Mucosa of stomach (tissue), 1 donor: ENCODE results near the gene CLMP.
"Not testable (repeated sequence)": the region's sequence is repeated elsewhere in the genome, so short reads cannot be mapped to it uniquely, and the experiment has no call there.

Source experiments
- H3K27me3 ChIP-seq: one replicate; pipeline ENCODE4 v1.7.0; 2013; ENCODE audit warnings: mild to moderate bottlenecking, low read length; ENCODE audit not compliant: control insufficient read depth, insufficient read depth
- H3K36me3 ChIP-seq: one replicate; pipeline ENCODE4 v1.7.0; 2013; ENCODE audit warnings: low read length; ENCODE audit not compliant: control insufficient read depth, insufficient read depth
- H3K4me1 ChIP-seq: one replicate; pipeline ENCODE4 v1.7.0; 2013; ENCODE audit warnings: mild to moderate bottlenecking, low read length; ENCODE audit not compliant: control insufficient read depth, insufficient read depth
- H3K4me3 ChIP-seq: one replicate; pipeline ENCODE4 v1.7.0; 2013; ENCODE audit warnings: low read length
- H3K9ac ChIP-seq: one replicate; pipeline ENCODE4 v1.7.0; 2013; ENCODE audit warnings: mild to moderate bottlenecking, low read length, moderate library complexity
- H3K9me3 ChIP-seq: one replicate; pipeline ENCODE4 v1.7.0; 2013; ENCODE audit warnings: mild to moderate bottlenecking, low read length, moderate library complexity; ENCODE audit not compliant: control insufficient read depth
- donor health status: Pancreatic carcinoma.

CLMP gene

GRCh38 chr11:123214396-123214795, 19.3 kb upstream of the CLMP start:
- Histone ChIP-seq H3K4me3 (no peak overlapping the region), H3K27me3 (no peaks in the 10 kb centered on the region), H3K36me3 (no peaks in the 10 kb centered on the region), H3K9me3 (no peaks in the 10 kb centered on the region), H3K9ac (no peak overlapping the region), H3K4me1 (no peaks in the 10 kb centered on the region)

GRCh38 chr11:123213307-123213771, 18.3 kb upstream of the CLMP start:
- no peaks in the 10 kb centered on the region for H3K4me1 ChIP-seq

GRCh38 chr11:123212406-123212805, 17.4 kb upstream of the CLMP start:
- Histone ChIP-seq H3K36me3 (no peaks in the 10 kb centered on the region), H3K9me3 (no peaks in the 10 kb centered on the region), H3K27me3 (no peaks in the 10 kb centered on the region), H3K4me3 (no peak overlapping the region), H3K4me1 (no peaks in the 10 kb centered on the region), H3K9ac (no peak overlapping the region)

More at GRCh38 chr11:123213307-123213771, 18.3 kb upstream of the CLMP start:
- H3K4me3 ChIP-seq = no peak overlapping the region
- H3K9ac ChIP-seq = no peak overlapping the region
- H3K36me3 ChIP-seq = no peaks in the 10 kb centered on the region
- no peaks in the 10 kb centered on the region for H3K27me3 ChIP-seq
- H3K9me3 ChIP-seq = no peaks in the 10 kb centered on the region

DNA sequence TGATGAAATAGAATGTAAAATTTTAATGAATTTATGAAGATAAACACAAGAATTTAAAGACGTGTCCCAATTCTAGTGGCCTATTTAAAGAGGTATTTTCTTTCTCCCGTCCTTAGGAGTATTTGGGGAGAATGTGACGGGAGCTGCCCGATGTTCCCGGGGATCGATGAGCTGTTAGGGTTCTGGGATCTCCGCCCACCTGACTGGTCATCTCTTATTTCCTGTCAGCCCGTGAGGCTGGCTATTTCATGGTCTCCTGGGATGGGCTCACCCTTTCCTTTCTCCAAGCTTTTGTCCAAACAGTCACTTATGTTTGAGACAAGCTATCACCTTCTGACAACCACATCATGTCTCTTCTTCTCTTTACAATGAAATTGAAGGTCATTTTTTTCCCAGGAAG, 16.9 kb upstream of the CLMP start:
- H3K9ac ChIP-seq = no peak overlapping the region
- no peaks in the 10 kb centered on the region for H3K4me1 ChIP-seq
- no peaks in the 10 kb centered on the region for H3K36me3 ChIP-seq
- no peak overlapping the region for H3K4me3 ChIP-seq
- no peaks in the 10 kb centered on the region for H3K9me3 ChIP-seq
- no peaks in the 10 kb centered on the region for H3K27me3 ChIP-seq

DNA sequence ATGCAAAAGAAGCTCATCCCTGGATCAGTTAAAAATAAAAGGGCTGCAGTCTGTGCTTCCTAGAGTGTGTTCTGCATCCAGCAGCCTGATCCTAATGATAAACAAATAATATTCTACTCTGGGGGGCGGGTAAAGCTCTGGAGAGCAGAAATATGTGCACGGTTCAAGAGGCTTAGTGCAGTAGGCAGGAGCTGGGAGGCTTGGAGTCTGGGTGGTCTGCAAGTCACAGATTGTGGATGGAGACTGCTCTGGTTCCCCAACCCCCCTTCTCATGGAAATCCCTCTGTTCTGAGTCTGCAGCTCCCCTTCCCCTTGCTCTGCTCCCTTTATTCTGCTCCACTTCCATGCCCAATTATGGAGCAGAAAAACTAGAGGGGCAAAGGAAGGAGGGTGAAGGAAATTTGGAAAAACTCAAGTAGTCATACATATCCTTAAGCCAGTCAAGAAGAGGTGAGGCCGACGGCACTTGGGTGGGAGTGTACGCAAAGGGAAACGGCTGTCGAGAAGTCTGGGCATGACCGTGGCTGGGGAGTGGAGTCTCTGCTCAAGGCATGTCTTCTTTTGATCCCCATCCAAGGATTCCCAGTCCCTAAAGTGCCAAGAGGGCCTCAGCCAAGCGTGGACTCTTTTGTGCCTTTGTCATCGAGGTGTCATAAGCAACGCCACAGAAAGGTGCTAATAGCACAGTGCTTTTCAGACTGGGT, 16.3 kb upstream of the CLMP start:
- Histone ChIP-seq H3K4me3 (no peak overlapping the region), H3K27me3 (no peaks in the 10 kb centered on the region), H3K9me3 (no peaks in the 10 kb centered on the region), H3K4me1 (no peaks in the 10 kb centered on the region), H3K36me3 (no peaks in the 10 kb centered on the region), H3K9ac (no peak overlapping the region)

DNA sequence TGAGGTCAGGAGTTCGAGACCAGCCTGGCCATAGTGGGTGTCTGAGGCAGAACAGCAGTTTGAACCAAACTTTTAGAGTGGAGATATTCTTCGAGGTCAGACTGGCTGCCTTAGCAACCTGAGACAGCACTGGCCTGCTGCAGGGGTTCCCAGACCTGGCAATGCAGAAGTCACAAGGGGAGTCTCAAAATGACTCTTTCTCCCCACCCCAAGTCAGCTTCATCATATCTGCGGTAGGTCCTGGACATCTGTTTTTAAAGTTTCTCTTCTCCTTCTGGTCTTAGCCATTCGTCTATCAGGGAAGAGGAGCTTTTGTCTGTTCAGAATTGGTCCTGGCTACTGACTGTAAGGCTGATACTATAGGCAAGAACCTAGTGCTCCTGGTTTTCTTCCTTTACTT, 14.5 kb upstream of the CLMP start:
- Histone ChIP-seq H3K9ac (no peak overlapping the region), H3K36me3 (no peaks in the 10 kb centered on the region), H3K9me3 (no peaks in the 10 kb centered on the region), H3K4me1 (no peaks in the 10 kb centered on the region), H3K4me3 (no peak overlapping the region), H3K27me3 (no peaks in the 10 kb centered on the region)

- no peaks in the 10 kb centered on the region for H3K36me3 ChIP-seq
- no peaks in the 10 kb centered on the region for H3K4me1 ChIP-seq
- no peaks in the 10 kb centered on the region for H3K9me3 ChIP-seq
- H3K9ac ChIP-seq = no peak overlapping the region
- H3K27me3 ChIP-seq = peaks cover 9% of the 10 kb centered on the region
- no peak overlapping the region for H3K4me3 ChIP-seq
Measured at GRCh38 chr11:123206791-123207434, 11.9 kb upstream of the CLMP start.

DNA sequence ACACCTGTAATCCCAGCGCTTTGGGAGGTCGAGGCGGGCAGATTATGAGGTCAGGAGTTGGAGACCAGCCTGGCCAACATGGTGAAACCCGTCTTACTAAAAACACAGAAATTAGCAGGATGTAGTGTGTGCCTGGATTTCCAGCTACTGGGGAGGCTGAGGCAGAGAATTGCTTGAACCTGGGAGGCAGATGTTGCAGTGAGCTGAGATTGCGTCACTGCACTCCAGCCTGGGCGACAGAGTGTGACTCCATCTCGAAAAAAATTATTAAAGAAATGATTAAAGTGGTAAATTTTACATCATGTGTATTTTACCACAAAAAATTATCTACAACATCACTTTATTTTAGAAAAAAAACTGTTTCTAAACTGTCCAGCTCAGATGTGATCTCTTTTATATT, 11.0 kb upstream of the CLMP start:
- H3K4me1 ChIP-seq = not testable (repeated sequence)

GRCh38 chr11:123203934-123204333, 8.9 kb upstream of the CLMP start:
- Histone ChIP-seq H3K4me3 (no peak overlapping the region), H3K4me1 (no peaks in the 10 kb centered on the region), H3K36me3 (no peaks in the 10 kb centered on the region), H3K9me3 (no peaks in the 10 kb centered on the region), H3K27me3 (peaks cover 13% of the 10 kb centered on the region), H3K9ac (no peak overlapping the region)

More for the DNA sequence above, 11.0 kb upstream of the CLMP start:
- H3K27me3 ChIP-seq, H3K36me3 ChIP-seq, H3K9me3 ChIP-seq, H3K9ac ChIP-seq, H3K4me3 ChIP-seq: not testable (repeated sequence)

GRCh38 chr11:123203471-123203870, 8.4 kb upstream of the CLMP start:
- Histone ChIP-seq H3K4me1 (no peaks in the 10 kb centered on the region), H3K27me3 (peaks cover 13% of the 10 kb centered on the region), H3K9me3 (no peaks in the 10 kb centered on the region), H3K9ac (no peak overlapping the region), H3K4me3 (no peak overlapping the region), H3K36me3 (no peaks in the 10 kb centered on the region)

DNA sequence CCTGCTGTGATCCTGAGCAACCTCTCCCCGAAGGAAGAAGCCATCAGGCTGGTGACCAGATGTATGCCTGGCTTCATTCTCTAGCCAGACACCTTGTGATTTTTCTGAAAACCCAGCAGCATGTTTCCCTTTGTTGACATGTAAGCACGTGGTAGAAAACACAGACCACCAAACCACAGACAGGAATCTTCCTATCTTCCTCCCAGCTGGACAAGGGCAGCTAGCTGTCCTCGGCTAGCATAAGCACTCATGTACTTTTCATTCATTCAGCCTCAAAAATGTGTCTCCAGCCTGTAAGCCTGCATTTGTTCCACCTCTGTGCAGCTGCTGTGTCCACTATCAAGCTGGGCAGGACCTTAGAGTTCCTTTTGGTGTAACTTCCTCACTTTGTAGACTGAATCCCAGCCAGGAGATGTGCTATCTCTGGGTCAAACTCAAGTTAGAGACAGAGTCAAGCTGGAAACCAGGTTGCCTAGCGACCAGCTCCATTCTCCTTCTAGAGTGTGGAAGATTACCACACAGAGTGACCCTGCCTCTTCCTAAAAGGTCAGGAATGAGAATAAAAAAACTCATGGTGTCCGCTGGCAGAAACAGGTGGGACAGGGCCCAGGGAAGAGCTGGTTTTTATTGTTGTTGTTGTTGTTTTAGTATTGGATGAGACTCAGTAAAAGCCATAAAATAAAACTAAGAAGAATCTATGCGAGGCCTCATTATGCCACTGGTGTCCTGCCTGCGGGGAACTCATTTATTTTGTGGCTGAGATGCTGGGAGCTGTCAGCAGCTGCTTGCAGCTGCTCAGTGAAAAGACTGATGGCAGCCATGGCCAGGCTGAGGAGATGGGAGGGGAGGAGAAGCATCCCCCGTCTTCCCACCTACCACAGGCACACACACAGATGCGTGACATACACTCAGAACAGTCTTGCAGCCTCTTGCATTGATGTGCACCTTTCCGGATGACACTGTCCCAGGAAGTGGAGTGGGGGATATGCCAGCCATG, 7.4 kb upstream of the CLMP start:
- no peaks in the 10 kb centered on the region for H3K4me1 ChIP-seq
- H3K9me3 ChIP-seq = no peaks in the 10 kb centered on the region
- H3K4me3 ChIP-seq = no peak overlapping the region
- no peak overlapping the region for H3K9ac ChIP-seq
- H3K36me3 ChIP-seq = no peaks in the 10 kb centered on the region
- H3K27me3 ChIP-seq = peaks cover 13% of the 10 kb centered on the region

DNA sequence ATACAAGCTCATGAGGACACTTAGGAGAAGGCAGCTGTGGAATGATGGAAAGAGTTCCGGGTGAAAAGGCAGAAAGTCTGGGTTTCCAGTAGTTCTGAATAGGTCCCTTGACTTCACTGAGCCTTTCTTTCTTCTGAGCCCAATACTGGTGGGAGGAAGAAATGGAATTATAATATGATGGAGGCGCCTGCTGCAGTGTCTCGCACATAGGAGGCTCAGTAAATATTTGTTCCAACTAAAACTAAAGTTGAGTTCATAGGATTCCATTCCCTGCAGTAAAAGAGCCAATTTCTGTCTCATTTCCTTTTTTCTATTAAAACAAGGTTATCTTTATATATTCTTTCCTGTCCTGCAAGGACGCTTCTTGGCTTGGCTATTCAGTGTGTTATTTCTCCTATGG, 5.2 kb upstream of the CLMP start:
- no peaks in the 10 kb centered on the region for H3K4me1 ChIP-seq
- H3K4me3 ChIP-seq = no peak overlapping the region
- no peaks in the 10 kb centered on the region for H3K9me3 ChIP-seq
- no peak overlapping the region for H3K9ac ChIP-seq
- H3K27me3 ChIP-seq = peaks cover 31% of the 10 kb centered on the region
- H3K36me3 ChIP-seq = no peaks in the 10 kb centered on the region
